Measurements from ENCODE around the gene FOXE3.

Gene FOXE3

DNA sequence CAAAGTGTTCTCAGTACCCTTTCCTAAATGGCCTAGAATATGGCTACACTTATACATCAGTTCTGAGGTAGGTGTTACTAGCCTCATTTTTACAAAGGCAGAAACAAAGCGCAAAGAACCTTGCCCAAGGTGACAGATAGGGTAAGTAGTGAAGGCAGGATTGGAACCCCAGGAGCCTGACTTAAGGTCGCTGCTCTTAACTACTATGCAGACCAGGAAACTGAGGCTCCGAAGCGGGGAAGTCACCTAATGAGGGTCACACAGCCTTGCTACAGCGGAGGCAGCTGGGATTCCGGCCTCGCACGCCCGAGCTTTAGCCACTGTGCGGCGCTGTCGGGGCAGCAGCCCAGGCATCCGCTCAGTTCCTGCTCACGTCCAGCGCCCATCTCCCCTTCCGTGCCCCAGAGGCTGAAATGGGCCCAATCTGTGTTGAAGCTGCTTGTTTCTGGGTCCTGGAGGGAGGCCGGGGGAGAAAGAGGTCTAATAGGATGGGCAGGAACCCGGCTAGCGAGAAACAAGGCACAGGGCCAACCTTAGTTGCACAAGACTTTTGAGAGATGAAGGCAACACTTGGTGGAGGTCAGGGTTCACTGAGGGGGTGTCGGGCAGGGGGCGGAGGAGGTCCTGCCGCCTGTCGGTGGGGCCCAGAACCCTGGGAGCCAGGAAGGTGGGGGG is 20.4 kb downstream of the FOXE3 start:
- DNase-seq, result peak; percentile 87

DNA sequence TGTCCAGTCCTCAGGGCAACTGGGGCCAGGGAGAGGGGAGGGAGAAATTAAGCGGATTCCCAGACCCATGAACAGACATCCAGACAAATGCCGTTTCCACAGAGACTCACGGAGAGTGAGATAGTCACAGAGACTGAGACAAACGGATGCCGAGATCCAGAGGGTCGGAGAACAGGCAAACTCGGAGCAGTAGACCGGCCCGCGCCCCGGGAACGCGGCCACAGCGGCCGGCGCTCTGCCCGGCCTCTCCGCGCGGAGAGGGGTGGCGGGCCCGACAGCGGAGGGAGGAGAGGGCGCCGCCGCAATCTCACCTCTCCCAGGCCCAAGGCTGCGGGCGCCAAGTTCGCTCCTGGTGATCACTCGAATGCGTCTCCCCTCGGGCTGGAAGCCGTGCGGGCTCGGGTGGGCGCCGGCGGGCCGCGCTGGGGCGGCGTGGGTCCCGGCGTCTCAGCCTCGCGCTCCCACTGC is 20.9 kb downstream of the FOXE3 start:
- peak; percentile 51 for DNase-seq

DNA sequence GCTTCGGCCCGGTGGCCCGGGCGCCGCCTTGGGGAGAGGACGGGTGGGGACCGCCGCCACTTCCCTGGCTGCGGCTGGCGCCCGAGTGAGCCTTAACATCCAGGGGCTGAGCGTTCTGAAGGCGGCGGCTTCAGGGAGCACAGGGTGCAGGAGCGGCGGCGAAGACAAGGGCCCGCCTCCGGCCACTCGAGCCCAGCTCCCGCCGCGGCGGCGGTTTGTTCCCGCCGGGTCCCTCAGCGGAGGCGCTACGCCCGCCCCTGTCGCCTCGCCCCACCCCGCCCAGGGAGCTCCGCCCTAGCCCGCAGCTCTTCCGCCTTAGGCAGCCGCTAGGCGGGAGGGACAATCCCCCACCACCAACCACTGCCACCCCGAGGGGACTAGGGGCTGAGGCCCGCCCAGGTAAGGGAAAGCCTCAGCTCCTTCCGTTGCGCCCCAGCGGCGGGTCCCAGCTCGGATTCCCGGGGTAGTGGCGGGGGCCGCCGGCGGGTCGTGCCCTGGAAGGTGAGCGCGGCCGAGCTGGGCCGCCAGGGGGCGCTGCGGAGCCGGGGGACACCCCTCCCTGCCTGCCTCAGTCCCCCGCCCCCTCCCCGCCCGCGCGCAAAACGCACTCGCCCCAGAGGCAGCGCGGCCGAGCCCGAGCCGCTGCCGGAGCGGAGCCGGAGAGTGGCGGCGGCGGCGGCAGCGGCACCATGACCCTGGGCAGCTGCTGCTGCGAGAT is 21.5 kb downstream of the FOXE3 start, which contains the start of gene FOXD2:
TSS of gene FOXD2 (plus strand) at position 598 of the 718 bp plus-strand sequence. CDS start at position 690, 92 bp downstream.
- peak; percentile 93 for DNase-seq

DNA sequence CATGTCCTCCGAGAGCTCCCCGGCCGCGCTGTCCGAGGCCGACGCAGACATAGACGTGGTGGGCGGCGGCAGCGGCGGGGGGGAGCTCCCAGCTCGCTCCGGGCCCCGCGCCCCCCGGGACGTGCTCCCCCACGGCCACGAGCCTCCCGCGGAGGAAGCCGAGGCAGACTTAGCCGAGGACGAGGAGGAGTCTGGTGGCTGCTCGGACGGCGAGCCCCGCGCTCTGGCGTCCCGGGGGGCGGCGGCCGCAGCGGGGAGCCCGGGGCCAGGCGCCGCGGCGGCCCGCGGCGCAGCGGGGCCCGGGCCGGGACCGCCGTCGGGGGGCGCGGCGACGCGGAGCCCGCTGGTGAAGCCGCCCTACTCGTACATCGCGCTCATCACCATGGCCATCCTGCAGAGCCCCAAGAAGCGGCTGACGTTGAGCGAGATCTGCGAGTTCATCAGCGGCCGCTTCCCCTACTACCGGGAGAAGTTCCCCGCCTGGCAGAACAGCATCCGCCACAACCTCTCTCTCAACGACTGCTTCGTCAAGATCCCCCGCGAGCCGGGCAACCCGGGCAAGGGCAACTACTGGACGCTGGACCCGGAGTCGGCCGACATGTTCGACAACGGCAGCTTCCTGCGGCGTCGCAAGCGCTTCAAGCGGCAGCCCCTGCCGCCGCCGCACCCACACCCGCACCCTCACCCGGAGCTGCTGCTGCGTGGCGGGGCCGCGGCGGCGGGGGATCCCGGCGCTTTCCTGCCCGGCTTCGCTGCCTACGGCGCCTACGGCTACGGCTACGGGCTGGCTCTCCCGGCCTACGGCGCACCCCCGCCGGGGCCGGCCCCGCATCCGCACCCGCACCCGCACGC is 22.3 kb downstream of the FOXE3 start:
- DNase-seq, result peak; percentile 40

DNA sequence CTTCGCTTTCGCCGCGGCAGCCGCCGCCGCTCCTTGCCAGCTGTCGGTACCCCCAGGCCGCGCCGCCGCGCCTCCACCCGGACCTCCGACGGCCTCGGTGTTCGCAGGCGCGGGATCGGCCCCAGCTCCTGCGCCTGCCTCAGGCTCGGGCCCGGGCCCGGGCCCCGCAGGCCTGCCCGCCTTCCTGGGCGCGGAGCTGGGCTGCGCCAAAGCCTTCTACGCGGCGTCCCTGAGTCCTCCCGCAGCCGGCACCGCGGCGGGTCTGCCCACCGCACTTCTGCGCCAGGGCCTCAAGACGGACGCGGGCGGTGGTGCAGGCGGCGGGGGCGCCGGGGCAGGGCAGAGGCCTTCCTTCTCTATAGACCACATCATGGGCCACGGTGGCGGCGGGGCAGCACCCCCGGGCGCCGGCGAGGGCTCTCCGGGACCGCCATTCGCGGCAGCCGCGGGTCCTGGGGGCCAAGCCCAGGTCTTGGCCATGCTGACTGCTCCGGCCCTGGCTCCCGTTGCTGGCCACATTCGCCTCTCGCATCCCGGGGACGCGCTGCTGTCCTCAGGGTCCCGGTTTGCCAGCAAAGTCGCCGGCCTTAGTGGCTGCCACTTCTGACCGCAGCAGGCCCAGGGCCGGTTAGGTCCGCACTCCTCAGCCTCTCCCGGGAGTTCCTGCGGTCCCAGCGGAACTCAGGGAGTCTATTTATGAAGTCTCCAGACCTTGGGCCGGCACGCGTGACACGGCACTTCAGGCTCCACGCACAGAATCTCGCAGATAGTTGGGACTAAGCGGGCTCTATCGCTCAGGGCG is 23.1 kb downstream of the FOXE3 start:
- DNase-seq, result no peak

DNA sequence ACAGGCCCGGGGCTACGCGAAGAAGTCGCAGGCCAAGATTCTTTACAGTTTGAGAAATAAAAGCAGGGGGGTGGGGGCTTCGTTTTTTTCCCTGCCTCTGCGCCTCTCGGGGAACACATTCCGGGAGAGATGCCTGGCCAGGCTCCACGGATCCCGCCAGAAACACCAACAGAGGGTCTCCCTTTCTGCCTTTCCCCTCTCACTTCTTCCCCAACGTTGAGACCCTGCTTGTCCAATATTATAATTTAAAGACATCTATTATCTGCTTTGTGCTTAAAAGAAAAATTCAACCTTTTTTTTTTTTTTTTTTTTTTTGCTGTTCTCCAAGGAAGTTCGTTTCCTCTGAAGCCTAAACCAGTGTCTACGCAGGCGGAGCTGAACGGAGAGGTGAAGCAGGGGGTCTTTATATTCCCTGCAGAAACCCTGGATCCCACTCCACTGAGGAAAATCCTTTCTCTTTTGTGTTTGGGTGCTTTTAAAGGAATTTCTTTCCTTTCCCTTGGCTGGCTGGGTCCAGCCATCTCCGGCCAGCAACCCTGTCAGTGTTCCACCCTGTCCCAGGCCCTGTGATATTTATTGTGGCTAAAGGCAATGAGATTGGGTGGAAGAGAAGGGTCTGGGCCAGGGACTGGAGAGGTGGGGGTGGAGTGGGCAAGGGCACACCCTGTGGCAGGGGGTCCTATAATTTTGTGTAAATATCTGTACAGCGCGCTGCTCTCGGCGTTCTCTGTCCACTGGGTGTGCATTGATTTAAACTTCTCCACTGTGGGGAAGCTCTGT is 23.9 kb downstream of the FOXE3 start:
- no peak for DNase-seq

DNA sequence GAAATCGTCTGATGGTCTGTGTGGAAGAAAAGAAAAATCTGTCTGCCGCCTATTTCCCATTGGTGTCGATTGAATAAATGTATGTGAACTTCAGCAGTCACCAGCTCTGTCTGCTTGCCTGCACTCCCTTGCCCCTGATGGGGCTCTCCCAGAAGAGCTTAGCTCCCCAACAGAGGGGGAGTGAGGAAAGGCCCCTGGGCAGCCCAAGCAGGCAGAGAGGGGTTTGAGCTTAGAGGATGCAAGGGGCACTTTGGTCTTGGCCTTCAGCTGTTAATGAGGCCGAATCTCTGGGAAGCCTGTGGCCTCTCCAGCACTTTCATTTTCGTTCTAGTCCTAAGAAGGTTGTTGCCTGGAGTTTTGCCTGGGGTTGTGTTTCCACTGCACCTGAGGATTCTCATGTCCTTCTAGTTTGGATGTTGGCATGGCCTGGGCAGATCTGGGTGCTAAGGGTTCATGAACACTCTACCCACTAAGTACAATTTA is 24.6 kb downstream of the FOXE3 start:
- no peak for DNase-seq

DNA sequence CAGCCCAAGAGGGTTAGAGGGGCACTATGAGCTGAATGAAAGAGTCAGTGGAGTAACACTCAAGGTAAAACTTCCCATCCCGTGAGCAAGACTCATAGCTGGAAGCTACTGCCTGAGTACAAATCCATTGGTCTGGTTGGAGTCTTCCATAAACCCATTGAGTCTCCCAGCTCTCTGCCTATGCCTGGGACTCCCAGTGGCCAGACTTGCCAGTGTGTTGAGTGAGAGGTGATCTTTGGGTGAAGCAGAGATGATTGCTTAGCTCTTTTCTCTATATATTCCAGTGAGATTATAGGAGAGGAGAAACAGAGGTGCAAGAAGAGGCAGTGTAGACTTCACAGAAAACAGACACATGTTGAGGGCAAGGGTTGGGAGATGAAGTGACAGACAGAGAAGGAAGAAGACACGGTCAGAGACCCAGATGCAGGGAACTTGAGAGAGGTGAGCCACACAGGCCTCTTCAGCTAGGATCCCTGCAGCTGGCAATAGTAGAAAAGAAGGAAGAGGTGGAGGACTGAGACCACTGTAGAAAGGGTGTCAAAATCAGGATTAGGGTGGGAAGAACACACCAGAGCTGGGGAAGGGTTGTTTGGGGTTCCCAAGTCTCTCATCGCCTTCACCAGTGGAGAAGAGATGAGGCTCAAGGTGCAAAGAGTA is 25.5 kb downstream of the FOXE3 start:
- no peak for DNase-seq

DNA sequence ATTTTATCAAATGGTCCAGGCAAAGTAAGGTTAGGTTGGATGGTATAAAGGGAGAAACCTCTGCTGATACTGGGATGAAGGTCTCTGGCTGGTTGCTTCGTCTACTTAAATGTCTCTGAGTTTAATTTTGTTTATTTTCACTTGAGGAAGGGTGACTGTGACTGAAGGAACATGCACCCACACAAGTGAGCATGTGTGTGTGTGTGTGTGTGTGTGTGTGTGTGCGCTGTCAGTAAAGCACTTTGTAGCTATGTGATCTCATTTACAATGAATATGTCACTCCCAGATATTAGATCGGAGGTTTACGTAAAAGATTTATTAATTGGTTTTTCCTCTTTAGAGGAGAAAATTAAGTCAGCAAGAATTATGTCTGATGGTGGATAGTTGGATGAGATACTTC is 26.1 kb downstream of the FOXE3 start:
- no peak for DNase-seq

DNA sequence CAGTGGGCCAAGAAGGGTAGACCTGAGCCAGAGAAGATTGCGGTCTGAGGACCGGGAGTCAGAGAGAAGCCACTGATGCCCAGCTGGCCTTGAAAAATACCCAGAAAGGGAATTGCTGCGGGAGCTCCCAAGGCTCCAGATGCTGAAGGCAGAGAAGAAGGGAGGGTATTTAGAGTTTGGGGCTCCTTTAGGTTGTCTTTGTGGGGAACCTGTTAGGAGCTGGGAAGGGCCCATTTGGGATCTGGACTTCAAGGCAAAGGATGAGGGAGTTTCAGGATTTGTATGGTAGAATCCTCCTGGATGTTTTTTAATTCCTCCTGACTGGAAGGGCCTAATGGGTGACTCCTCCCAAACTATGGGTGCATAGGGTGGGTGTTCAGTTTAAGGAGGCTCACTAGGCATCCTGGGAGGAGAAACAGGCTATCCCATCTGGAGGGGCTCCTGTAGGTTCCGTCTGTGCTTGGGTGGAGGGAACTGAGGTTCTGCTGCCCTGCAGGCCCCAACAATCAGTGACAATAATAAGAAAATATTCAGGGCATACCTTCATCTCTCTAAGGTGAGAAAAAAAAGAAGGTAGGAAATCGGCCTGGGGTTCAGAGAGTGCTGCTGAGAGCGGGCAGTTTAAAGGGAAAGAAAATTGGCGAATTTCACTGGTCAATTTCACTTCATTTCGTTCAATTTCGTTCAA is 26.9 kb downstream of the FOXE3 start:
- no peak for DNase-seq

DNA sequence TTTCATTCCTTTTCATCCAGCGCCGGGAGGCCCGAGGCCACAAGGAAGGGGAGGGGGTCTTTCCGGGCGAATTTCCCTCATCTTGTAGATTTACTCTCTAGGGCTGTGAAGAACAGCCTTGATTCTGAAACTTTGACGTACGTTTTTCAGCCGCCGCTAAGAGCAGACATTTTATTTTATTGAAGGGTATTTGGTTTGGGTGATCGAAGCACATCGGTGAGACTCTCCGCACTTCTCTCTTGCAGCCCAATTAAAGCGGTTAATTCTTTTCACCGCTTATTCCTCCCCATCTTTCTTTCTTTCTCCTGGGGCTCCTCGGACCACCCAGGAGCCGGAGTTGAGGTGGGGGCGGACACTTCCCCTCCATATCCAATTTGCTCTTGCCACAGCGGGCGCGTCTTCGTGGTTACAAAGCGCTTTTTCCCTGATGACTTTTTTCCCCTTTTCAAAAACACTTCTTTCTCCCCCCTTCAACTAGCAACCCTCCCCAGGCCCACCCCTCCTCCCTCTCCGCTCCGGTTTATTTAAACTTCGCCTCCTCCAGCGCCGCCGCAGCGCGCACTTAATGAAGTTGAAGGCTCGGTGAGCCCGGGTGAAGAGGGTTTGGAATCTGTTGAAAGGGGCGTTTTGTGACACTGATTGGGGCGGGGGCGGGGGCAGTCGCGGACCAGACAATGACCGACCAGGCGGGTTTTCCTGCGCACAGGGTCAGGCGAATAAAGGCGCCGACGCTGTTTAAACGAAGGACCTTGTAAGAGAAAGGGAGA is 27.6 kb downstream of the FOXE3 start:
- no peak for DNase-seq

DNA sequence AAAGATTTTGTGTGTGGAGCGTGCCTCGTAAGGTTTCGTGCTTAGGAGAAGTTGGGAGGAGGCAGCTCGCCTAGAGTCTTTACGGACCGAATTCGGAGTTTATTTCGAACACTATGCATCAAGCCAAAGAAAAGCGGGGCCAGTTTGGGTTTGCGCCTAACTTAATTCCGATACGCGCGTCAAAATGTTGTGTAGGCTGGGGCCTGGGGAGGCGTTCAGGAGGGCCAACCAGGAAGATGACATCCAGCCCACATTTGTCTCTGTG is 28.1 kb downstream of the FOXE3 start:
- DNase-seq, result no peak

DNA sequence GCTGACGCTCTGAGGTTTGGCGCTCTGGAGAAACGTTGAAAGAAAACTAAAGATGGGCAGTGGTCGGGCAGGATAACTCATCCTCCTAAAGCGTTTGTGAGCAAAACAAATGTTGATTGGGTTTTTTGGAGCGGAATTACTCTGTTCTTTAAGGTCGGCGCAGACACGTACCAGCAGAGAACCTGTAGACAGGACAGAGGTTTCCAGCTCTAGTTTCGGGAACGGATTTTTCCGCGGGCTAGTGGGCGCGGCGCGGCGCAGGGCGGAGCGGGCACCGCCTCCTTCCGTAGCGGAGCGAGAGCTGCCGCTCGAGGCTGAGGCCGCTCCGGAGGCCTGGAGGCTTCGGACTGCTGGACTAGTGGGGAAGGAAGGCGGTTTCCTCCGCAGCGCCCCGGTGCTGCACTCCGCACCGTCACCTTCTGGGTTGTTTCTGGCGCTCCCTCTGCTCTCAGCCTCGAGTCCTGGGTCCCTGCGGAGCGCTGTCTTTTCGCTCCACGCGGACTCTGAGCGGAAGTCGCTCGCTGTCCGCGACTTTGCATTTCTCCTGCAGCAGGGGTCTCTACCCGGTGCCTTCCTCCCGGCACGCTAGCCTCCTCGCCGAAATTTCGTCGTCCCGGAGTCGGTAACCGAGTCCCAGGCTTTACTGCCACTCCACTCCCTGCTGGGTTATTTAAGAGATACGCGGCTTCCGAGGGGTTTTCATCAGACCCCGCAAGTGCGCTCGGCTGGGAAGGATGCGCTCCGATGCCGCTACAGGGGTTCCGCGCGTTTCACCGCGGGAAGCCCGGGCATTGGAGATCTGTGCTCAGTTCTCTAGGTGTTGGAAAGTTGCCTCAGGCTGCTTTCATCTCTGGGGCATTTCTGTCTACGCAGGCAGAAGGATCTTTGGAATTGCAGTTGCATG is 28.7 kb downstream of the FOXE3 start:
- peak; percentile 67 for DNase-seq

DNA sequence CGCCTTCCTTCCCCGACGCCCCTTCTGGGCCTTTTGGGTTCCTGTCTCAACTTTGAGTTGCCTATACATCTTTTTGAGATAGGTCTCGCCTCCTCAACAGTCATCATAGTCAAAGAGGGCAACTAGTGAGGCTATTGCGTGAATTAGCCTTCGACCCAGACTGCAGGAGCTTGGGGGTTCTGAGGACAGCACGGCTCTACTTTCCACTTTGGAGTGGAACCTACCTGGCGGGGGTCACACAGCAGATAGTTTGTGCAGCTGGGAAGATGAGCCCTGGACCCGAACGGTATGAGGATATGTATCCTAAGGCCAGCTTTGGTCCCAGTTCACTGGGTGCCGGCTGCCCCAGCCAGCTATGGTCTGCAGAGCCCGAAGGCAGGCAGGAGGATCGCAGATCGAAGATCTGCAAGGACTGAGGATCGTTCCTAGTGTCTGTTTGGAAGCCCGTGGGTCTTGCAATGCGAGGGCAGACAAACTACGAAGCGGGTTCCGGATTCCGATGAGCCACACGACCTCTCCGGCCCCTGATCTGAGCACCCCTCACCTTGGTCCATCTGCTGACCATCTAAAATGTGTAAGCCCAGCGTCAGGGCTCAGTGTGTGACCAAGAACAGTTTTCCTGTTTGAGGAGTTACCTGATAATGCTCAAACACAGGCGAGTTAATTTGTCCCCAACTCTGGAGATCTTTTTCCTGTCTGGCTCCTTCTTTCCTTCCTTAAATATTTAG is 29.9 kb downstream of the FOXE3 start:
- DNase-seq, result no peak

DNA sequence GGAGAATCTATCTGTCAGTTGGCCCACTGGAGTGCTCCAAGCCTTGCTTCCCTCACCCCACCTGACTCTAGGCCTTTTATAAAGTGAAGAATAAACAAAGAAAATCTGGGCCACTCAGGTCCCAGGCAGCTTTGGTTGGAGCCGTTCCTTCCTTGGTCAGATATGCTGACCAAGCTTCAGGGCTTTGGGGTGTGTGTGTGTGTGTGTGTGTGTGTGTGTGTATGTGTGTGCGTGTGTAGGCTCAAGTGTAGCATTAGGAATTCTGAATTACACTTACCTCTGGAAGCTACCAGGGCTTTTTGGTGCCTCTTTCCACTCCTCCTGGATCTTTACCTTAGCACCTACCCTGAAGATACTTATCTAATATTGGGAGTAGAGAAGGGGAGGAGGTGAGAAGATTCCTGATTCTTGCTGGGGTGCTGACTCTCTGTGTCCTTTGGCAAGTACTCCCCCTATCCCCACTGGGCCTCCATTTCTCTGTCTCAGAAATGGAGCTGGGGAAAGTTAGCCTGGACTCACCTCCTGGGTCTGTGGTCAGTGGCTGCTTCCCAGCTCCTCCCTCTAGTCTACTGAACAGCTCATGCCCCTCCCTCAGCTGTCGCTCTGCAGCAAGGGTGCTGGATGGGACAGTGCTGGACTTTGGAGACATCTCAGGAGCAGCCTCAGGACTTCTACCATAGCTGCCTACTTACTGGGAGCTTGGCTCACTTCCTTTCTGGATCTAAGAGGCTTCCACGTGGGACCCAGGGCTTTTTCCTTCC is 32.6 kb downstream of the FOXE3 start:
- DNase-seq, result no peak

DNA sequence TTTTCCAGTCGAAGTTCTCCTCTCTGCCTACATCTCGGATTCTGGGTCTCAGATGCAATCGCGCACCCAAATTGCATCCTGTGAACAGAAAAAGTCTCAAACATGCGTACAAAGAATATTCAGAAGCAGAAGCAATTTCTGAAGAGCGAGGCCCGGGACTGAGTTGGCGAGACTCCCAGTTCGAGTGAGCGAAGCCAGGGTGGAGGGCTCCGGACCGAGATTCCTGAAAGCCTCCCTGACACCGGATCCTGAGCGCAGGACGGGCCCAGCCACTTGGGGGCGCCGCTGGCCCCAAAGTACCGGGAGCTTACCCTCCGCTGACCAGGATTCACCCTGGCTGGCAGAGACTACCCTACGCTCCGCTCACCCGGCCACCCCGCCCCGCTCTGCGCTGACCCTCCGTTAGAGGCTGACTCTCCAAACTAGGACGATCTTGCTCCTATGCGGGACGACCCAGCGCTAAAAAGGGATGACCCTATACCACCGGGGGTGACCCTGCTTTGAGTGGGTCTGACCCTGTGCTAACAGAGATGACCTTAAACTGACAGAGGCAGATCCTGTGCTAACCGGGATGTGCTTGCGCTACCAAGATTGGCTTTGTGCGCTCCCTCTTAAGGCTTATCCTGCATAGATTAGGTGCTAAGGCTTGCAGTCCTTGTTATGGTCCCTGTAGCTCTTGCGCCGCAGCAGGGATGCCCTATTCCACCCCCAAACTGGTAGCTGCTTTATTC is 33.9 kb downstream of the FOXE3 start:
- DNase-seq, result no peak

DNA sequence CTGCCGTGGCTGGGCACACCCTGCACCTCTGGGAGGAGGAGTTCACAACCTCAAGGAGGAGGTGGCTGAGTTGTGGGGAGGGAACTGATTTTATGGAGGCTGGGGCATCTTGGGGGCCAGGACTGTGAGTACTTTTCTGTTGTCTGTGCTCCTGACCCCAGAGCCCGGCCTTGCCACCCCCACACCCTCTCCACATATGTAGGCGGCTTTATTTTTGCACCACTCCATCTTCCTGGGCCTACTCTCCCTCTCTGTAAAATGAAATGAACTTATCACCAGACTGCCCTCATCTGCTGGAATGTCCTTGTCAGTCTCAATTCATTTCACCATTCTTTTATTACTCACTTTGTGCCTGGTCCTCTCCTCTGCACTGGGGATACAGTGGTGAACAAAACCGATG is 34.5 kb downstream of the FOXE3 start:
- no peak for DNase-seq

Data from stimulated activated CD4-positive, alpha-beta T cell treated with anti-CD3 and anti-CD28 coated beads, Interleukin-15, amount 100 ng/mL, for 24 hours (primary cell).